ENCODE measurements around the gene SRGAP2B.
"Not testable (repeated sequence)": the region's sequence is repeated elsewhere in the genome, so short reads cannot be mapped to it uniquely, and the experiment has no call there.

Gene SRGAP2B

GRCh38 chr1:144918027-144918603 is 177.0 kb downstream of the SRGAP2B start:
- H3K36me3 ChIP-seq (ENCODE audit: control insufficient read depth in 2 of 2, insufficient read depth in 1 of 2, low read length in 2 of 2); POLR2A ChIA-PET; H3K4me3 ChIP-seq (ENCODE audit: low read depth, low read length); CTCF ChIA-PET; H3K9me3 ChIP-seq (ENCODE audit: control insufficient read depth, insufficient read depth, low read depth, low read length); H3K4me1 ChIP-seq (ENCODE audit: control insufficient read depth, insufficient read depth, low read length); H3K27ac ChIP-seq (ENCODE audit: extremely low read depth, low read depth, low read length): not testable (repeated sequence)
- 0 out of 2 replicates have a peak, but pooled peaks have one; percentile 19 for TF ChIP-seq MYNN (tag by site-specific recombination; IDR thresholded peaks at IDR 0.05; ENCODE audit: borderline replicate concordance)

- H3K36me3 ChIP-seq (ENCODE audit: control insufficient read depth in 2 of 2, insufficient read depth in 1 of 2, low read length in 2 of 2); CTCF ChIA-PET; H3K4me1 ChIP-seq (ENCODE audit: control insufficient read depth, insufficient read depth, low read length); H3K4me3 ChIP-seq (ENCODE audit: low read depth, low read length); H3K9me3 ChIP-seq (ENCODE audit: control insufficient read depth, insufficient read depth, low read depth, low read length); H3K27ac ChIP-seq (ENCODE audit: extremely low read depth, low read depth, low read length); POLR2A ChIA-PET: not testable (repeated sequence)
Observed at GRCh38 chr1:144917154-144918026, 177.7 kb downstream of the SRGAP2B start.

GRCh38 chr1:144913977-144914734 is 181.0 kb downstream of the SRGAP2B start:
- H3K4me1 ChIP-seq (ENCODE audit: control insufficient read depth, insufficient read depth, low read length); H3K36me3 ChIP-seq (ENCODE audit: control insufficient read depth in 2 of 2, insufficient read depth in 1 of 2, low read length in 2 of 2); CTCF ChIA-PET; H3K4me3 ChIP-seq (ENCODE audit: low read depth, low read length); H3K27ac ChIP-seq (ENCODE audit: extremely low read depth, low read depth, low read length); H3K9me3 ChIP-seq (ENCODE audit: control insufficient read depth, insufficient read depth, low read depth, low read length); POLR2A ChIA-PET: not testable (repeated sequence)

GRCh38 chr1:144913458-144913857 is 181.7 kb downstream of the SRGAP2B start:
- H3K4me1 ChIP-seq (ENCODE audit: control insufficient read depth, insufficient read depth, low read length); H3K4me3 ChIP-seq (ENCODE audit: low read depth, low read length); H3K27ac ChIP-seq (ENCODE audit: extremely low read depth, low read depth, low read length); CTCF ChIA-PET; POLR2A ChIA-PET; H3K9me3 ChIP-seq (ENCODE audit: control insufficient read depth, insufficient read depth, low read depth, low read length); H3K36me3 ChIP-seq (ENCODE audit: control insufficient read depth in 2 of 2, insufficient read depth in 1 of 2, low read length in 2 of 2): not testable (repeated sequence)

GRCh38 chr1:144910729-144911128 is 184.4 kb downstream of the SRGAP2B start:
- CTCF ChIA-PET; H3K27ac ChIP-seq (ENCODE audit: extremely low read depth, low read depth, low read length); POLR2A ChIA-PET; H3K4me1 ChIP-seq (ENCODE audit: control insufficient read depth, insufficient read depth, low read length); H3K9me3 ChIP-seq (ENCODE audit: control insufficient read depth, insufficient read depth, low read depth, low read length); H3K36me3 ChIP-seq (ENCODE audit: control insufficient read depth in 2 of 2, insufficient read depth in 1 of 2, low read length in 2 of 2); H3K4me3 ChIP-seq (ENCODE audit: low read depth, low read length): not testable (repeated sequence)

- H3K36me3 ChIP-seq (ENCODE audit: control insufficient read depth in 2 of 2, insufficient read depth in 1 of 2, low read length in 2 of 2); H3K9me3 ChIP-seq (ENCODE audit: control insufficient read depth, insufficient read depth, low read depth, low read length); H3K27ac ChIP-seq (ENCODE audit: extremely low read depth, low read depth, low read length); POLR2A ChIA-PET; CTCF ChIA-PET; H3K4me1 ChIP-seq (ENCODE audit: control insufficient read depth, insufficient read depth, low read length); H3K4me3 ChIP-seq (ENCODE audit: low read depth, low read length): not testable (repeated sequence)
Observed at GRCh38 chr1:144900841-144901240, 194.3 kb downstream of the SRGAP2B start.

GRCh38 chr1:144894454-144895201 is 200.5 kb downstream of the SRGAP2B start:
- H3K4me3 ChIP-seq (ENCODE audit: low read depth, low read length); H3K36me3 ChIP-seq (ENCODE audit: control insufficient read depth in 2 of 2, insufficient read depth in 1 of 2, low read length in 2 of 2); H3K9me3 ChIP-seq (ENCODE audit: control insufficient read depth, insufficient read depth, low read depth, low read length); H3K4me1 ChIP-seq (ENCODE audit: control insufficient read depth, insufficient read depth, low read length); POLR2A ChIA-PET; H3K27ac ChIP-seq (ENCODE audit: extremely low read depth, low read depth, low read length); CTCF ChIA-PET: not testable (repeated sequence)

- H3K4me3 ChIP-seq (ENCODE audit: low read depth, low read length); CTCF ChIA-PET; H3K36me3 ChIP-seq (ENCODE audit: control insufficient read depth in 2 of 2, insufficient read depth in 1 of 2, low read length in 2 of 2); POLR2A ChIA-PET; H3K4me1 ChIP-seq (ENCODE audit: control insufficient read depth, insufficient read depth, low read length); H3K9me3 ChIP-seq (ENCODE audit: control insufficient read depth, insufficient read depth, low read depth, low read length); H3K27ac ChIP-seq (ENCODE audit: extremely low read depth, low read depth, low read length): not testable (repeated sequence)
Observed at GRCh38 chr1:144893710-144894438, 201.3 kb downstream of the SRGAP2B start.

- CTCF ChIA-PET; H3K4me1 ChIP-seq (ENCODE audit: control insufficient read depth, insufficient read depth, low read length); H3K4me3 ChIP-seq (ENCODE audit: low read depth, low read length); H3K36me3 ChIP-seq (ENCODE audit: control insufficient read depth in 2 of 2, insufficient read depth in 1 of 2, low read length in 2 of 2); H3K9me3 ChIP-seq (ENCODE audit: control insufficient read depth, insufficient read depth, low read depth, low read length); POLR2A ChIA-PET; H3K27ac ChIP-seq (ENCODE audit: extremely low read depth, low read depth, low read length): not testable (repeated sequence)
Observed at GRCh38 chr1:144893062-144893461, 202.1 kb downstream of the SRGAP2B start.

- H3K4me3 ChIP-seq (ENCODE audit: low read depth, low read length); H3K9me3 ChIP-seq (ENCODE audit: control insufficient read depth, insufficient read depth, low read depth, low read length); H3K36me3 ChIP-seq (ENCODE audit: control insufficient read depth in 2 of 2, insufficient read depth in 1 of 2, low read length in 2 of 2); POLR2A ChIA-PET; H3K4me1 ChIP-seq (ENCODE audit: control insufficient read depth, insufficient read depth, low read length); H3K27ac ChIP-seq (ENCODE audit: extremely low read depth, low read depth, low read length); CTCF ChIA-PET: not testable (repeated sequence)
Observed at GRCh38 chr1:144889450-144890115, 205.5 kb downstream of the SRGAP2B start.

All from HEK293 (cell line).